ENCODE measurements around the gene SFMBT2. TPM values are rescaled to one million over a fixed set of nuclear protein-coding genes. Genes with fewer than 3 reads are reported as not detected.
A peak's percentile ranks its signal among the peaks of the same experiment; 100 is the strongest.

The SFMBT2 gene
- total RNA-seq, 3 donors from 2014 or later (not counting 1 experiment from before 2014, with no cell fraction given): 50.4 to 70.4 (median 52.2) TPM

DNA sequence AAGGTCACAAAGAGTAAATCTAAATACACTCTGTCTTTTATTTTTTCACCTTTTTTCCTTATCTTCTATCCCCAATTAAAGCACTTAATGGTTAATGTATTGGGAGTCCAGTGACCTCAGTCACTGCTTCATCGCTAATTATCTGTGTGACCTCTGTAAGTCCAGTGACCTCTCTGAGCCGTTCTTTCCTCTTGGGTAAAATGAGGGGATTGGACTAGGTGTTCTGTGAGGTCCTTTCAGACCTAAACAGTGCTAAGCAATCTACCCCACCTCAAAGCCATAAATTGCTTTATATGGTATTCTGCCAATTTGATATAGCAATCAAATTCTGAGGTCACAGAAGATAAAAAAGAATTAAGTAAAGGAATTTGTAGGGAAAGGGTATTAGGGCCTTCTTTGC lies 3.9 kb upstream of the SFMBT2 start:
- 100% methylated on average over 1 of the region's 2 CpGs for WGBS (ENCODE audit: insufficient coverage)
- Histone ChIP-seq H3K36me3 (ENCODE audit: control insufficient read depth, insufficient read depth, low read length) (no peaks in the 10 kb centered on the region), H3K4me3 (ENCODE audit: low read length) (no peak overlapping the region), H3K4me1 (ENCODE audit: control insufficient read depth, insufficient read depth, low read length) (peaks cover 22% of the 10 kb centered on the region), H3K9me3 (ENCODE audit: control insufficient read depth, insufficient read depth, low read length) (no peaks in the 10 kb centered on the region), H3K27ac (ENCODE audit: low read length) (no peak overlapping the region), H3K27me3 (ENCODE audit: control insufficient read depth, insufficient read depth, low read length) (peaks cover 13% of the 10 kb centered on the region)
- Mint-ChIP-seq H3K9me3 (no peaks in the 10 kb centered on the region), H3K36me3 (no peaks in the 10 kb centered on the region), H3K27ac (no peak overlapping the region), H3K4me3 (no peak overlapping the region), H3K4me1 (peaks cover 24 to 27% of the 10 kb centered on the region in 2 donors), H3K27me3 (ENCODE audit: low read depth in 2 of 2) (peaks cover 0 to 14% of the 10 kb centered on the region in 2 donors)
- intact Hi-C loops (cut with micrococcal nuclease): loop anchor here (5.0 to 10.0 kb wide), 4 partner anchors 380 to 1000 kb away; no protein-coding TSS in a partner anchor
- ATAC-seq (no peak), DNase-seq (no peak)
- TF ChIP-seq, protein P1, sequence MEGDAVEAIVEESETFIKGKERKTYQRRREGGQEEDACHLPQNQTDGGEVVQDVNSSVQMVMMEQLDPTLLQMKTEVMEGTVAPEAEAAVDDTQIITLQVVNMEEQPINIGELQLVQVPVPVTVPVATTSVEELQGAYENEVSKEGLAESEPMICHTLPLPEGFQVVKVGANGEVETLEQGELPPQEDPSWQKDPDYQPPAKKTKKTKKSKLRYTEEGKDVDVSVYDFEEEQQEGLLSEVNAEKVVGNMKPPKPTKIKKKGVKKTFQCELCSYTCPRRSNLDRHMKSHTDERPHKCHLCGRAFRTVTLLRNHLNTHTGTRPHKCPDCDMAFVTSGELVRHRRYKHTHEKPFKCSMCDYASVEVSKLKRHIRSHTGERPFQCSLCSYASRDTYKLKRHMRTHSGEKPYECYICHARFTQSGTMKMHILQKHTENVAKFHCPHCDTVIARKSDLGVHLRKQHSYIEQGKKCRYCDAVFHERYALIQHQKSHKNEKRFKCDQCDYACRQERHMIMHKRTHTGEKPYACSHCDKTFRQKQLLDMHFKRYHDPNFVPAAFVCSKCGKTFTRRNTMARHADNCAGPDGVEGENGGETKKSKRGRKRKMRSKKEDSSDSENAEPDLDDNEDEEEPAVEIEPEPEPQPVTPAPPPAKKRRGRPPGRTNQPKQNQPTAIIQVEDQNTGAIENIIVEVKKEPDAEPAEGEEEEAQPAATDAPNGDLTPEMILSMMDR (IDR thresholded peaks at IDR 0.05): no peak

DNA sequence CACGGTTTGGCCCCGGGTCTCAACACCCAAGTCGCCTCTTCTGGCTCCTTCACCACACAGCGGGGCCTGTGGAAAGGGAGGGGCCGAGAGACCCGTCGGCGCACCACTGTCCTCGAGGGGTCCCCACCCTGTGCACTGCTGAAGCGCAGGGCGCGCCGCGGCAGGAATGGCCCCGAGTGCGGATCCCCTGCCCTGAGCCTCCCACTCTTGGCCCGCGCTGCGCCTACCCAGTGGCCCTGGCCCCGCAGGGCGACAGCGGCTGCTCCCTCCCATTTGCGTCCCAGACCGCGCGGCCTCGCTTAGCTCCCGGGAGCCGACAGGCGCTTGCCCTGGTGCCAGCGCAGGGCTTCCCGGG lies 2.1 kb upstream of the SFMBT2 start:
- intact Hi-C loops (cut with micrococcal nuclease): loop anchor here (10.0 kb wide), 2 partner anchors 378 to 998 kb away; no protein-coding TSS in a partner anchor
- DNase-seq (no peak), ATAC-seq (no peak)
- Histone ChIP-seq H3K27me3 (ENCODE audit: control insufficient read depth, insufficient read depth, low read length) (peaks cover 13% of the 10 kb centered on the region), H3K27ac (ENCODE audit: low read length) (no peak overlapping the region), H3K4me1 (ENCODE audit: control insufficient read depth, insufficient read depth, low read length) (peaks cover 34% of the 10 kb centered on the region), H3K36me3 (ENCODE audit: control insufficient read depth, insufficient read depth, low read length) (no peaks in the 10 kb centered on the region), H3K4me3 (ENCODE audit: low read length) (peak overlapping the region; percentile 87), H3K9me3 (ENCODE audit: control insufficient read depth, insufficient read depth, low read length) (no peaks in the 10 kb centered on the region)
- H3K9me3 Mint-ChIP-seq: no peaks in the 10 kb centered on the region
- H3K36me3 Mint-ChIP-seq: no peaks in the 10 kb centered on the region
- H3K27ac Mint-ChIP-seq: no peak overlapping the region
- TF ChIP-seq, protein P1 (IDR thresholded peaks at IDR 0.05): no peak
- peaks cover 0 to 14% of the 10 kb centered on the region in 2 donors for H3K27me3 Mint-ChIP-seq (ENCODE audit: low read depth in 2 of 2)
- 28% methylated on average over 32 of the region's 32 CpGs for WGBS (ENCODE audit: insufficient coverage)
- H3K4me3 Mint-ChIP-seq: peak overlapping the region; percentile 98
- H3K4me1 Mint-ChIP-seq: peaks cover 38 to 42% of the 10 kb centered on the region in 2 donors

DNA sequence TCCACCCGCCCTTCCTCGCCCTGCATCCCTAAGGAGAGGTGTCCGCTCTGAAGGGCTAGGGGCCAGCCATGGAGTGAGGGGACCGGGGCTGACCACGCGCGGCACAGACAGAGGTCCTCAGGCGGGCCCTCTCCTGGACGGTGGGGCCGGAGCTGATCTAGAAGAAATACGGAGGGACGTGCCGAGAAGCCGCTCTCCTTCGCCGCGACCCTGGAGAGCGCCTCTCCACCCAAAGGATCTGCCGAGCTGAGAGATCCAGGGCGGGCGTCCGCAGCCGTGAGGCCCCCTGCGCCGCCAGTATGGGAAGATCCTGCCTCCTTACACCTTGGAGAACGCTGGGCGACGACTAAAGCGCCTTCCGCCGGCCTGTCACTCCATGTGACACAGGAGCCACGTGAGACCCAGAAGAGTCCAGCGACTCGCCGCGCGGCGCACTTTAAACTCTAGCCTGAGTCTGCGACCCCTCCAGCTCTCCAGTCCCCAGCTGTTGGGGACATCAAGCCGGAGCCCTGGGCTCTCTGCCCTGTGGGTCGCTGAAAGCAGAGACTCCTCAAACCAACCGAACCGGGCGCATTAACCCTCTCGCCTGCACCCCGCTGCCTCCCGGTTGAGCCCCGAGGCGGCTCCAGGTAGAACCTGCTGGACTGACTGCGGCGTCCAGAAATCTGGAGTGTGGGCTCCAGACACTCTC lies 1.5 kb upstream of the SFMBT2 start:
- H3K36me3 Mint-ChIP-seq: no peaks in the 10 kb centered on the region
- peak overlapping the region in 1 of 2 donors; percentile 95 for H3K27ac Mint-ChIP-seq
- no peaks in the 10 kb centered on the region for H3K9me3 ChIP-seq (ENCODE audit: control insufficient read depth, insufficient read depth, low read length)
- H3K4me1 ChIP-seq (ENCODE audit: control insufficient read depth, insufficient read depth, low read length): peaks cover 39% of the 10 kb centered on the region
- no peak overlapping the region for H3K27ac ChIP-seq (ENCODE audit: low read length)
- no peaks in the 10 kb centered on the region for H3K36me3 ChIP-seq (ENCODE audit: control insufficient read depth, insufficient read depth, low read length)
- peak overlapping the region; percentile 87 for H3K4me3 ChIP-seq (ENCODE audit: low read length)
- peaks cover 38 to 43% of the 10 kb centered on the region in 2 donors for H3K4me1 Mint-ChIP-seq
- TF ChIP-seq, protein P1 (IDR thresholded peaks at IDR 0.05): no peak
- peak; percentile 26 to 39 for DNase-seq
- H3K27me3 Mint-ChIP-seq (ENCODE audit: low read depth in 2 of 2): peaks cover 0 to 14% of the 10 kb centered on the region in 2 donors
- intact Hi-C loops (cut with micrococcal nuclease): loop anchor here (10.0 kb wide), 2 partner anchors 378 to 998 kb away; no protein-coding TSS in a partner anchor
- H3K9me3 Mint-ChIP-seq: no peaks in the 10 kb centered on the region
- H3K27me3 ChIP-seq (ENCODE audit: control insufficient read depth, insufficient read depth, low read length): peaks cover 13% of the 10 kb centered on the region
- WGBS (ENCODE audit: insufficient coverage): 8% methylated on average over 51 of the region's 51 CpGs
- H3K4me3 Mint-ChIP-seq: peak overlapping the region; percentile 98
- no peak for ATAC-seq

Measured in natural killer cell (primary cell).